Measurements from ENCODE around the gene ZNF365. TPM values are rescaled to one million over a fixed set of nuclear protein-coding genes. Genes with fewer than 3 reads are reported as not detected.

The ZNF365 gene
- total RNA-seq, 1 experiment from 2014 or later = 2.9 TPM

GRCh38 chr10:62414359-62414758 lies 40.2 kb downstream of the ZNF365 start:
- DNase-seq (ENCODE audit: low read depth) = no peak

GRCh38 chr10:62422068-62422590 lies 48.0 kb downstream of the ZNF365 start:
- peak; percentile 85 for DNase-seq (ENCODE audit: low read depth)

DNA sequence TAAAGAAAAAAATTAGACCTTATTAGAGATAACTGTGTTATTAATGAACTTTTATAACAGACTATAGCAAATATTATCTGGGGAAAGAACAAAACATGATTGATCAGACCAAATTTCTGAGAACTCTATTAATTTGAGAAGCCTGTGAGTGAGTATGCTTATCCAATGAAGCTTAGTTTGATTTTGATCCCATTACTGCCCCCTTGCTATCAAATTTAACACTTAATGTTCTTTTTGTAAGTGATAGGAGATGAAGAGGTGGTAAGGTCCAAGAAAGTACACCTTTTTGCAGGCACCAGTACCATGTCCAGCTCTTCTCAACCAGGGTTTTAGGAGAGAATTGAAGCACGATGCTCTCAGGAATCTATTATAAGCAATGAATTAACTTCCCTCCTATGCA lies 49.9 kb downstream of the ZNF365 start:
- DNase-seq (ENCODE audit: low read depth) = peak; percentile 12

DNA sequence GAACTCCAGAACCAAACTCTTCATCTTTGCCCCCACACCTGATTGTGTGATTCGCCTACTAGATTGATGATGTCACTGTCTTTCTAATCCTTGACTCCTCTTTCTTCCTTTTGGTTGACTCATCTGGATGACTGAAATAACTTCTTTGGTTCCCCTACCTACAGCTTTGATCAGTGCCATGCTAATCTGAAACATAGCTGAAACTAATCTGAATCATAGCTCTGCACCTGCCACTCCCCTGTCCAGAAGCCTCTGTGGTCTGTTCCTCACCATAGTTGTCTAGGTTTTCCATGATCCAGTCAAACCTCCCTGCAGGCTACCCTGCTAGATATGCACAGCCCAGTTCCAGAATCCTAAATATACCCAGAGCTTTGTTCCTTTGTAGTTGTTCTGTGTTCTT lies 51.9 kb downstream of the ZNF365 start:
- DNase-seq (ENCODE audit: low read depth) = peak; percentile 63

DNA sequence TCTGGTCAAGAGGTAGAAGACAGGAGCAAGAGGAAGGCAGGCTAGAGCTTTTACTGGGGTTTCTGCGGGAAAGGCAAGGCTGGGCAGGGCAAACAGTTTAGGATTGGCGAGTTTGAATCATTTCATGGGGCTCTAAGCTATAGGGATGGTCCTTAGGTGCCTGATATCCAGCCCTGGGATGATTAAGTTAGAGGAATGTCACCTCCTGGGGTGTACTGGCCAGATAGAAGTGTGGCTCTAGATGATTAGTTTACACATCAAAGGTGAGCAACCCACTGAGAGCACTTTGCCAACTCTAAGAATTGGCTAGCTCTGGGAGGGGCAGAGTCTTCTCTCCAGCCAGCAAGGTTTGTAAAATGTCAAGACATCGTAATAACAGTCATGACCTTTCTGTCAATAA lies 52.4 kb downstream of the ZNF365 start:
- DNase-seq (ENCODE audit: low read depth) = no peak

DNA sequence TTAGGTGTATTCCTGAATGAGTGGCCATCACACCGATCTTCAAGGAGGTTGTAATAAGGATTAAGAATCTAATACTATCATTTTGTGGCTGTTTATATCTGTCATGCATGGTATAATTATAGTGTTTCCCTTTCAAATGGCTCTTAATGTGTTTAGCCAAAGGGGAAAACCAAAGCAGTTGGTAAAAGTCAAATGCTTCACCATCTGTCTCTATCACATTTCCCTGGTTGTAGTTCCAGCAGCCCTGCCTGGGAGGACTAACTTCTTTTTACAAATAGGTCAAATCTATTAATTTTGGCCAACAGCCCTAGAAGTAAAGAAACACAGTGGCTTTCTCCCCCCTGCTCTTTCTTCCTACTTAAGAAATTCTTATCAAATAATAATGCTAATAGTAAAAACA lies 56.7 kb downstream of the ZNF365 start:
- peak; percentile 12 for DNase-seq (ENCODE audit: low read depth)

GRCh38 chr10:62433181-62433692 lies 59.1 kb downstream of the ZNF365 start:
- peak; percentile 97 for DNase-seq (ENCODE audit: low read depth)

GRCh38 chr10:62433901-62434300 lies 59.7 kb downstream of the ZNF365 start:
- DNase-seq (ENCODE audit: low read depth) = no peak

- peak; percentile 70 for DNase-seq (ENCODE audit: low read depth)
Measured at GRCh38 chr10:62437696-62438095, 63.5 kb downstream of the ZNF365 start.

GRCh38 chr10:62442006-62442405 lies 67.8 kb downstream of the ZNF365 start:
- no peak for DNase-seq (ENCODE audit: low read depth)

DNA sequence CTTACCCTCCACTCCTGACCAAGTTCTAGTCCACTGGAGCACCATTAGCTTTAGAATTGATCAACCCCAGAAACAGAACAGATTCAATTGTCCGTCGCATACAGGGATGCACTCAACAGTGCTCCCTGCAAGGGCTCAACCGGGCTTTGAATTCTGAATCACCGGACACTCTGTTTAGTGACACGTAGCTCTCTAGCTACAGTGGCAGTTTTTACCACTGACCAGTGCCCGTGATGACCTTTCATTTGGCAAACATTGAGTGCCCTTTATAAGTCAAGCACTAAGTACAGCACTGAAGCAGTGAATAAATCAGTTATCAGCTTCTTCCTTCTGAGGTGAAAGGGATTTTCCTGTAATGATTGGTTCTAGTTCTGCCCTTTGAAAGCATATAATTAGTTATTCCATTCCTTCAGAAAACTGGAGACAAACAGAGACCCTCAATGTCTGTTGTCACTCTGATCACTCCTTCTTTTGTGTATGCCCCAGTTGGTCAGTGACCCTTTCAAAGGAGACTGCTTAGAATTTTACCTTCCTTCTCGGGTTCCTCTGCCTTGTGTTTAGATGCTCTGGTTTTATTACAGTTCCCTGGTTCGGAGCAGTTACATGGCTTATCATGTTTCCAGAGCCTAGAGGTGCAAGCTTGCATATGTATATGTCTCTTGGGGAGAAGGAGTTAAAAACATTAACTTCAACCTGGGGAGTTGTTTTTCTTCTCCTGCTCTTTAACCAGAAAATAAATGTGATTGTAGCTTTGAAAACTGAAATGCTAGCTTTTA lies 68.9 kb downstream of the ZNF365 start:
- no peak for DNase-seq (ENCODE audit: low read depth)

- no peak for DNase-seq (ENCODE audit: low read depth)
Measured at GRCh38 chr10:62443866-62444265, 69.7 kb downstream of the ZNF365 start.

- DNase-seq (ENCODE audit: low read depth) = no peak
Measured at GRCh38 chr10:62446627-62447026, 72.5 kb downstream of the ZNF365 start.

DNA sequence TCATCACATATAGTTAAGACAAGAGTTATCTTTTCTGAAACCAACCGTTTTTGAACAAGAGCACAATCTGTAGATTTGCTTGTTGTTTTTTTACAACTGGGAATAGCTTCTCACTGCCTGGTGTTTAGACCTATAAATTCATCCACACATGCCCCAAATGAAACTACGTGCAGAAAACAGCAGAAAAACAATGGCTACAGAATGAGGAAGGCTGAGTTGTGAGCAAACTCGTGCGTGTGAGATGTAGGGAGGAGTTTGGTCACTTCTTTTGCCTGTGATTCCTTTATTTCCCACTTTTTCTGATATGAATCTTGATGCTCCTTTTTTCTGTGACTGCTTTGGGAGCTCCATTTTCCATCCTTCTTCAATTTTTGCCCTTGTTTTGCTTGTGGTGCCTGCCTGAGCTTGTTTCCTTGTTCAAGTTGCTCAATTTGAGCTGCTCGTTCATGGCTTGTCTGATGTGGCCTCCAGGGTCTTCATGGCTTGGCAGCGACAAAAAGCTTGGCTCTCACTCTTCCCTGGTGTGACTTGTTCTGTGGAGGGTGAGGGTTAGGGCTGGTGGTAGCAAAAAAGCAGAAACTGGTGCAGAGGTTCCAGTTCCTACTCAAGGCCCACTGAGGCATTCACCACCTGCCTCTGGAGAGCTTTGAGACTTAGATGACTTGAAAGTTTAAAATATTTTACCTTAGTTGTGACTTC lies 76.9 kb downstream of the ZNF365 start:
- DNase-seq (ENCODE audit: low read depth) = no peak

DNA sequence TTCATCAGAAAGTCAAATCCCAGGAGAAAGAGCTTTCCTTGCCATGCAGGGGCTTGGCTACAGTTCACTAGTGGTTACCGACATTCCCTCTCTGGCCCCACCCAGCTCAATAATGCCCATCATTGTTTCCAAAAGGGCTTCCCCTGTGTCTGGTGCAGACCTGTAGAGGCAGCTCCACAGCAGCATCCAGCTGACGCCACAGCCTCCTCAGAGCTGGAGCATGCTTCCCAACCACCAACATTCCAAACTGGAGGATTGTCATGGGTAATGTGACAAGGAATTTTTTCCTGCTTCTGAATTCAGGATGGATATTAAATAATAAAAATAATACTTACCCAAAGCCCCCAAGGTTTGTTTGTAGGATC lies 77.4 kb downstream of the ZNF365 start:
- no peak for DNase-seq (ENCODE audit: low read depth)

Other genes with a start within 250 kb of the ZNF365 start
- 7.9 and 8.4 TPM in 2 replicates for gene RTKN2, start 105.5 kb upstream of the ZNF365 start, total RNA-seq (2014; rRNA removed; shearing (Covaris generic))

Measured in M059J (cell line).